Ishikawa (cell line): ENCODE results near the gene OSGIN1.
A peak's percentile ranks its signal among the peaks of the same experiment; 100 is the strongest.

ENCODE experiments used
- CEBPB ChIP-seq: IDR thresholded peaks from 2 replicates; pipeline ENCODE4 v1.6.1; 2012
- CREB1 ChIP-seq: IDR thresholded peaks from 2 replicates; pipeline ENCODE4 v1.6.1; 2012; ENCODE audit warnings: low read depth
- EP300 ChIP-seq: IDR thresholded peaks from 2 replicates; pipeline ENCODE4 v1.6.1; 2012; ENCODE audit warnings: borderline replicate concordance
- MAX ChIP-seq: IDR thresholded peaks from 2 replicates; pipeline ENCODE4 v1.6.1; 2012
- NFIC ChIP-seq: IDR thresholded peaks from 2 replicates; pipeline ENCODE4 v1.6.1; 2012
- RAD21 ChIP-seq: IDR thresholded peaks from 2 replicates; pipeline ENCODE4 v1.6.1; 2012; ENCODE audit warnings: low read depth
- TAF1 ChIP-seq: IDR thresholded peaks from 2 replicates; pipeline ENCODE4 v1.6.1; 2012; ENCODE audit warnings: low read depth, mild to moderate bottlenecking
- TCF12 ChIP-seq: IDR thresholded peaks from 2 replicates; pipeline ENCODE4 v1.6.1; 2012; ENCODE audit warnings: low read depth
- TEAD4 ChIP-seq: IDR thresholded peaks from 2 replicates; pipeline ENCODE4 v1.6.1; 2012
- USF1 ChIP-seq: IDR thresholded peaks from 2 replicates; pipeline ENCODE4 v1.6.1; 2012
- ZBTB7A ChIP-seq: IDR thresholded peaks from 2 replicates; pipeline ENCODE4 v1.6.1; 2012; ENCODE audit warnings: low read depth
- TF ChIP-seq, protein P1 (sequence below): IDR thresholded peaks from 2 replicates; pipeline ENCODE4 v1.6.1; 2012; ENCODE audit warnings: low read depth, mild to moderate bottlenecking

GRCh38 chr16:83992624-83993023, 39.6 kb downstream of the OSGIN1 start:
- TF ChIP-seq TCF12 (no peak; the same call in 1 of the 2 replicates), CEBPB (no peak), TEAD4 (peak; percentile 67), ZBTB7A (no peak), EP300 (no peak; the same call in 1 of the 2 replicates), MAX (peak; percentile 23; the same call in 1 of the 2 replicates), TAF1 (no peak), RAD21 (no peak), USF1 (peak; percentile 68), NFIC (peak; percentile 94), CREB1 (no peak)
- TF ChIP-seq, protein P1, sequence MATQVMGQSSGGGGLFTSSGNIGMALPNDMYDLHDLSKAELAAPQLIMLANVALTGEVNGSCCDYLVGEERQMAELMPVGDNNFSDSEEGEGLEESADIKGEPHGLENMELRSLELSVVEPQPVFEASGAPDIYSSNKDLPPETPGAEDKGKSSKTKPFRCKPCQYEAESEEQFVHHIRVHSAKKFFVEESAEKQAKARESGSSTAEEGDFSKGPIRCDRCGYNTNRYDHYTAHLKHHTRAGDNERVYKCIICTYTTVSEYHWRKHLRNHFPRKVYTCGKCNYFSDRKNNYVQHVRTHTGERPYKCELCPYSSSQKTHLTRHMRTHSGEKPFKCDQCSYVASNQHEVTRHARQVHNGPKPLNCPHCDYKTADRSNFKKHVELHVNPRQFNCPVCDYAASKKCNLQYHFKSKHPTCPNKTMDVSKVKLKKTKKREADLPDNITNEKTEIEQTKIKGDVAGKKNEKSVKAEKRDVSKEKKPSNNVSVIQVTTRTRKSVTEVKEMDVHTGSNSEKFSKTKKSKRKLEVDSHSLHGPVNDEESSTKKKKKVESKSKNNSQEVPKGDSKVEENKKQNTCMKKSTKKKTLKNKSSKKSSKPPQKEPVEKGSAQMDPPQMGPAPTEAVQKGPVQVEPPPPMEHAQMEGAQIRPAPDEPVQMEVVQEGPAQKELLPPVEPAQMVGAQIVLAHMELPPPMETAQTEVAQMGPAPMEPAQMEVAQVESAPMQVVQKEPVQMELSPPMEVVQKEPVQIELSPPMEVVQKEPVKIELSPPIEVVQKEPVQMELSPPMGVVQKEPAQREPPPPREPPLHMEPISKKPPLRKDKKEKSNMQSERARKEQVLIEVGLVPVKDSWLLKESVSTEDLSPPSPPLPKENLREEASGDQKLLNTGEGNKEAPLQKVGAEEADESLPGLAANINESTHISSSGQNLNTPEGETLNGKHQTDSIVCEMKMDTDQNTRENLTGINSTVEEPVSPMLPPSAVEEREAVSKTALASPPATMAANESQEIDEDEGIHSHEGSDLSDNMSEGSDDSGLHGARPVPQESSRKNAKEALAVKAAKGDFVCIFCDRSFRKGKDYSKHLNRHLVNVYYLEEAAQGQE = no peak
